Spleen (tissue), 11 donors: Measurements from ENCODE around the gene TC2N. TPM values are rescaled to one million over a fixed set of nuclear protein-coding genes. Genes with fewer than 3 reads are reported as not detected.

ENCODE experiments used
- DNase-seq: peaks from one replicate; pipeline ENCODE4 v3.0.0-alpha.2; 2020
- H3K27ac ChIP-seq, 8 donors: fragments of 200-600 bp; sonication (generic) in 7 of 8; 1 replicate in 4 of 8; 2 replicates in 4 of 8; pipeline versions ENCODE4 v1.5.0 to v1.8.0; 2016 to 2021; ENCODE audit warnings: inconsistent platforms in 4 of 8, mild to moderate bottlenecking in 4 of 8, moderate library complexity in 1 of 8
- H3K27me3 ChIP-seq, 7 donors: fragments of 200-600 bp; sonication (generic) in 6 of 7; replicated peaks in 1 of 7; 1 replicate in 4 of 7; 2 replicates in 3 of 7; pipeline versions ENCODE4 v1.5.0 to v1.8.0; 2016 to 2021; ENCODE audit warnings: inconsistent platforms in 3 of 7, mild to moderate bottlenecking in 1 of 7
- H3K36me3 ChIP-seq, 6 donors: fragments of 200-600 bp; sonication (generic) in 5 of 6; 1 replicate in 4 of 6; 2 replicates in 2 of 6; pipeline versions ENCODE4 v1.5.0 to v1.8.0; 2016 to 2021; ENCODE audit warnings: inconsistent platforms in 2 of 6
- H3K4me1 ChIP-seq, 6 donors: fragments of 200-600 bp; sonication (generic) in 5 of 6; 1 replicate in 3 of 6; 2 replicates in 3 of 6; pipeline versions ENCODE4 v1.5.0 to v1.8.0; 2016 to 2021; ENCODE audit warnings: inconsistent platforms in 3 of 6
- H3K4me3 ChIP-seq, 8 donors: fragments of 200-600 bp; sonication (generic) in 7 of 8; 1 replicate in 4 of 8; 2 replicates in 4 of 8; pipeline versions ENCODE4 v1.5.0 to v1.8.0; 2016 to 2021; ENCODE audit warnings: inconsistent platforms in 4 of 8, mild to moderate bottlenecking in 4 of 8, moderate library complexity in 2 of 8
- H3K9me3 ChIP-seq, 8 donors: fragments of 200-600 bp; sonication (generic) in 7 of 8; 1 replicate in 4 of 8; 2 replicates in 4 of 8; pipeline versions ENCODE4 v1.5.0 to v1.8.0; 2016 to 2021; ENCODE audit warnings: inconsistent platforms in 4 of 8
- CTCF ChIP-seq, 11 experiments: fragments of 200-600 bp in 7 of 11; fragments of 450-650 bp in 4 of 11; sonication (generic) in 4 of 11; IDR thresholded peaks in 8 of 11; conservative IDR thresholded peaks in 3 of 11; 1 replicate in 7 of 11; 2 replicates in 4 of 11; pipeline versions ENCODE4 v1.4.0 to v1.8.0; 2016 to 2021; ENCODE audit warnings: antibody characterized with exemption in 11 of 11, inconsistent platforms in 4 of 11, mild to moderate bottlenecking in 1 of 11
- POLR2A ChIP-seq, 3 donors: fragments of 450-650 bp; IDR thresholded peaks; one replicate each; pipeline ENCODE4 v1.5.1; 2017; ENCODE audit warnings: antibody characterized with exemption in 3 of 3, mild to moderate bottlenecking in 1 of 3
- POLR2AphosphoS5 ChIP-seq, 3 donors: sonication (generic); formaldehyde crosslinking; IDR thresholded peaks; one replicate each; pipeline ENCODE4 v1.5.1; 2017; ENCODE audit warnings: antibody characterized with exemption in 3 of 3
- WGBS, 5 donors: extraction: QIAGEN DNeasy Blood & Tissue Kit in 3 of 5; methylation state at CpG; one replicate each; pipeline versions ENCODE4 v1.1.5 to v1.1.7; 2013 to 2018; 5-methylcytosine and 5-hydroxymethylcytosine counted together
- intact Hi-C: fragments of 100-400 bp; cut with DNase I; formaldehyde crosslinking; loops from one replicate; pipeline ENCODE4 v1.15.0; 2023; ENCODE audit warnings: low total_unique reads
- polyA plus RNA-seq, 3 donors: library from polyadenylated mRNA; stranded (reverse); fragments of 200-250 nt; gene quantifications; one replicate each; pipeline ENCODE4 v1.2.1, GENCODE V29; 2013
- total RNA-seq, 7 donors: library from RNA; depleted of rRNA in 3 of 7; stranded (reverse); fragments of >200 nt in 3 of 7; fragmentation: NEBNext Ultra II Directional in 4 of 7; extraction: Animal tissue kit (Norgen Biotek cat#: 25700) in 4 of 7; gene quantifications; one replicate each; pipeline versions ENCODE4 v1.1.0 to v1.2.1, GENCODE V29; 2016 to 2021
- donor health status: healthy with polysubstance abuse.
- donor health status: DM: no; HTN: no; CAD: no; lungs with moderate emphysema.
- donor health status: DM: no; HTN: no; CAD: no.
- donor health status: Bipolar disorder and iron deficiency.
- donor health status: healthy.
- donor health status: DM: no; HTN: no; CAD: no.
- donor health status: DM: yes; HTN: yes; CAD: no.

The TC2N gene
- total and polyA plus RNA-seq, 10 donors, result 5.3 to 50.7 (median 35.5) TPM

- no peaks in the 10 kb centered on the region for H3K36me3 ChIP-seq
- H3K4me3 ChIP-seq, result peak overlapping the region; percentile 29 to 85 (median 57)
- H3K27me3 ChIP-seq, result peaks cover 0 to 36% (median 12%) of the 10 kb centered on the region in 7 donors
- intact Hi-C loops, result no loop called here
- WGBS, 5 donors, result 1 to 2% (median 1%) methylated on average over 30 to 84 of the region's 84 CpGs
- H3K9me3 ChIP-seq, result peaks cover 0 to 4% (median 0%) of the 10 kb centered on the region in 8 donors
- H3K27ac ChIP-seq, result peak overlapping the region in 7 of 8 donors; percentile 23 to 87 (median 78)
- peak; percentile 93 for DNase-seq
- H3K4me1 ChIP-seq, result peaks cover 7 to 80% (median 33%) of the 10 kb centered on the region in 6 donors
- TF ChIP-seq CTCF (IDR thresholded peaks at IDR 0.05 in 8 of 11, conservative IDR thresholded peaks at IDR 0.05 in 3 of 11) (peak in 1 of 11 experiments; percentile 11), POLR2A (IDR thresholded peaks at IDR 0.05) (no peak), POLR2AphosphoS5 (IDR thresholded peaks at IDR 0.05) (peak; percentile 77 to 83 (median 79))
These were observed 31.2 kb downstream of the TC2N start for GRCh38 chr14:91835920-91836843.

GRCh38 chr14:91835197-91835919 lies 32.0 kb downstream of the TC2N start:
- intact Hi-C loops, result no loop called here
- H3K27ac ChIP-seq, result peak overlapping the region in 7 of 8 donors; percentile 23 to 87 (median 78)
- WGBS, 5 donors, result 4 to 21% (median 5%) methylated on average over 5 to 19 of the region's 19 CpGs

GRCh38 chr14:91834571-91834970 lies 32.8 kb downstream of the TC2N start:
- H3K4me3 ChIP-seq, result no peak overlapping the region
- no peak for TF ChIP-seq CTCF (IDR thresholded peaks at IDR 0.05 in 8 of 11, conservative IDR thresholded peaks at IDR 0.05 in 3 of 11)
- no peak for TF ChIP-seq POLR2AphosphoS5 (IDR thresholded peaks at IDR 0.05)
- TF ChIP-seq POLR2A (IDR thresholded peaks at IDR 0.05), result no peak
- WGBS, 5 donors, result 72 to 86% (median 79%) methylated on average over 2 of the region's 2 CpGs

More at GRCh38 chr14:91835197-91835919, 32.0 kb downstream of the TC2N start:
- peak overlapping the region; percentile 29 to 85 (median 57) for H3K4me3 ChIP-seq
- H3K4me1 ChIP-seq, result peaks cover 7 to 88% (median 36%) of the 10 kb centered on the region in 6 donors
- H3K36me3 ChIP-seq, result no peaks in the 10 kb centered on the region
- TF ChIP-seq POLR2AphosphoS5 (IDR thresholded peaks at IDR 0.05) (no peak), POLR2A (IDR thresholded peaks at IDR 0.05) (no peak), CTCF (IDR thresholded peaks at IDR 0.05 in 8 of 11, conservative IDR thresholded peaks at IDR 0.05 in 3 of 11) (no peak)
- DNase-seq, result no peak
- H3K9me3 ChIP-seq, result peaks cover 0 to 4% (median 0%) of the 10 kb centered on the region in 8 donors
- H3K27me3 ChIP-seq, result peaks cover 0 to 36% (median 12%) of the 10 kb centered on the region in 7 donors

More at GRCh38 chr14:91834571-91834970, 32.8 kb downstream of the TC2N start:
- DNase-seq, result no peak
- Histone ChIP-seq H3K27me3 (peaks cover 0 to 36% (median 12%) of the 10 kb centered on the region in 7 donors), H3K9me3 (no peaks in the 10 kb centered on the region), H3K36me3 (no peaks in the 10 kb centered on the region), H3K4me1 (peaks cover 7 to 88% (median 39%) of the 10 kb centered on the region in 6 donors), H3K27ac (peak overlapping the region in 1 of 8 donors; percentile 13)
- intact Hi-C loops, result no loop called here
